ENCODE results near the gene ITGB6. TPM values are rescaled to one million over a fixed set of nuclear protein-coding genes. Genes with fewer than 3 reads are reported as not detected.

Gene ITGB6
- polyA plus RNA-seq, 3 donors, result 17.8 to 20.6 (median 19.6) TPM

GRCh38 chr2:160055726-160056108, 144.4 kb downstream of the ITGB6 start:
- DNase-seq (ENCODE audit: low read depth in 3 of 3, low spot score in 2 of 3), result no peak

GRCh38 chr2:160054984-160055725, 144.9 kb downstream of the ITGB6 start:
- no peak for DNase-seq (ENCODE audit: low read depth in 3 of 3, low spot score in 2 of 3)

- DNase-seq (ENCODE audit: low read depth in 3 of 3, low spot score in 2 of 3), result no peak
These were observed 146.1 kb downstream of the ITGB6 start for GRCh38 chr2:160053946-160054345.

- DNase-seq (ENCODE audit: low read depth in 3 of 3, low spot score in 2 of 3), result no peak
These were observed 147.5 kb downstream of the ITGB6 start for GRCh38 chr2:160052531-160052930.

GRCh38 chr2:160051371-160051800, 148.7 kb downstream of the ITGB6 start:
- DNase-seq (ENCODE audit: low read depth in 3 of 3, low spot score in 2 of 3), result no peak

GRCh38 chr2:160050147-160050546, 149.9 kb downstream of the ITGB6 start:
- no peak for DNase-seq (ENCODE audit: low read depth in 3 of 3, low spot score in 2 of 3)

Other genes with a start within 250 kb of the ITGB6 start
- 100 to 1,000 TPM in 2 of 3 donors, 10 to 100 TPM in 1; 65.5 to 130 (median 112) TPM for gene PLA2R1, start 137.7 kb downstream of the ITGB6 start, polyA plus RNA-seq (ENCODE audit: insufficient read length in 3 of 3)